Measurements from ENCODE around the gene UNC93B1.

The UNC93B1 gene

DNA sequence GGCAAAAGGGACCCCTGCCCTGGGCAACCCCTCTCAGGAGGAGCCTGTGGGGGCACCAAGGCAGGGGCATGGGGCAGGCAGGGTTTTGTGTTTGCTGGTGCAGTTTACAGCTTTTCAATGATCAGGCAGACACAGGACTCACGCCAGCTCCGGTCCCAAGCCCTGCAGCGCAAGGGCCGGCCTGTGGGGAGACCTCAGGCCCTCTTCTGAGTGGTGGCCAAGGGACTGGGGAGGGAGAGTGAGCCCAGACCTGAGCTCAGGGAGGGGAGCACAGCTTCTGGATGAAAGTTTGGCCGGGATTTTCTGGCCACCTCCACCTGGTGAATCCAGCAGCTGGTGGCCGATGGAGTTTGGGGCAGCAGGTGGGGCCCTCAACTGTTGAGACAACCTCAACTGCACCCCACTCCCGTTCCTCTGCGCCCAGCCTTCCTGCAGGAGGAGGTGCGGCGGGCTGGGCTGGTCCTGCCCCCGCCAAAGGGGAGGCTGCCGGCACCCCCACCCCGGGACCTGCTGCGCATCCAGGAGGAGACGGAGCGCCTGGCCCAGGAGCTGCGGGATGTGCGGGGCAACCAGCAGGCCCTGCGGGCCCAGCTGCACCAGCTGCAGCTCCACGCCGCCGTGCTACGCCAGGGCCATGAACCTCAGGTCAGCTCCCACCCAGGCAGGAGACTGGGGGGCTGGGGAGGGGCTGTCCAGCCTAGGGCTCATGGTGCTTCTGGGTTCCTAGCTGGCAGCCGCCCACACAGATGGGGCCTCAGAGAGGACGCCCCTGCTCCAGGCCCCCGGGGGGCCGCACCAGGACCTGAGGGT lies 38.5 kb upstream of the UNC93B1 start:
- Mint-ChIP-seq H3K27me3 (no peaks in the 10 kb centered on the region), H3K36me3 (peaks cover 26% of the 10 kb centered on the region), H3K4me3 (no peak overlapping the region), H3K27ac (no peak overlapping the region), H3K4me1 (peaks cover 29% of the 10 kb centered on the region), H3K9me3 (no peaks in the 10 kb centered on the region)
- ATAC-seq = no peak

GRCh38 chr11:68041617-68042218 lies 37.8 kb upstream of the UNC93B1 start:
- Mint-ChIP-seq H3K4me3 (no peak overlapping the region), H3K4me1 (peaks cover 36% of the 10 kb centered on the region), H3K27ac (peak overlapping the region; percentile 93), H3K27me3 (no peaks in the 10 kb centered on the region), H3K9me3 (no peaks in the 10 kb centered on the region), H3K36me3 (peaks cover 26% of the 10 kb centered on the region)
- ATAC-seq = no peak

DNA sequence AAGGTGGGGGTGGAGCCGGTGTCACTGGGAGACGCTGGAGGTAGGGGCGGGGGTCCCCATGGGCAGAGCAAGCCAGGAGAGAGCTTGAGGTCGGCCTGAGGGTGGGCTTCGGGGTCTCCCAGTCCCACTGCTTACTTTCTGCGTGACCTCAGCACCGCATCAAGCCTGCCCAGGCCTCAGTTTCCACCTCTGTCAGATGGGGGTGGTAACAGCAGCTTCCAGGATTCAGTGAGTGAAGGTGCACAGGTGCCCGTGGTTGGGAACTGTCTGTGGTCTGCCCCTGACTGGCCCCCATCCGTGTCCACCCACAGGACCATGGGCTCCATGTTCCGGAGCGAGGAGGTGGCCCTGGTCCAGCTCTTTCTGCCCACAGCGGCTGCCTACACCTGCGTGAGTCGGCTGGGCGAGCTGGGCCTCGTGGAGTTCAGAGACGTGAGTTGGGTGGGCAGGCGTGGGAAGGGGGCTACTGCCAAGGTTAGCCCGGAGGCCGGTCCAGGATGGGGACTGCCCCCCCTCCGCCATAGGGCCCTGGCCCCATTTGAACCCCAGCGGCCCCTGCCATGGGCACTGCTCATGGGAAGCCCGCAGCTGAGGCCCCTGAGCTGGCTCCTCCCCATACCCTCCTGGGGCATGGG lies 37.2 kb upstream of the UNC93B1 start:
- Mint-ChIP-seq H3K27me3 (no peaks in the 10 kb centered on the region), H3K9me3 (no peaks in the 10 kb centered on the region), H3K4me3 (peak overlapping the region; percentile 98), H3K36me3 (peaks cover 29% of the 10 kb centered on the region), H3K27ac (peak overlapping the region; percentile 93), H3K4me1 (peaks cover 39% of the 10 kb centered on the region)
- ATAC-seq = no peak

- Mint-ChIP-seq H3K27ac (peak overlapping the region; percentile 93), H3K4me1 (peaks cover 39% of the 10 kb centered on the region), H3K36me3 (peaks cover 23% of the 10 kb centered on the region), H3K4me3 (peak overlapping the region; percentile 98), H3K27me3 (no peaks in the 10 kb centered on the region), H3K9me3 (no peaks in the 10 kb centered on the region)
- ATAC-seq = peak; percentile 78
Measured at GRCh38 chr11:68040101-68040956, 36.4 kb upstream of the UNC93B1 start.

DNA sequence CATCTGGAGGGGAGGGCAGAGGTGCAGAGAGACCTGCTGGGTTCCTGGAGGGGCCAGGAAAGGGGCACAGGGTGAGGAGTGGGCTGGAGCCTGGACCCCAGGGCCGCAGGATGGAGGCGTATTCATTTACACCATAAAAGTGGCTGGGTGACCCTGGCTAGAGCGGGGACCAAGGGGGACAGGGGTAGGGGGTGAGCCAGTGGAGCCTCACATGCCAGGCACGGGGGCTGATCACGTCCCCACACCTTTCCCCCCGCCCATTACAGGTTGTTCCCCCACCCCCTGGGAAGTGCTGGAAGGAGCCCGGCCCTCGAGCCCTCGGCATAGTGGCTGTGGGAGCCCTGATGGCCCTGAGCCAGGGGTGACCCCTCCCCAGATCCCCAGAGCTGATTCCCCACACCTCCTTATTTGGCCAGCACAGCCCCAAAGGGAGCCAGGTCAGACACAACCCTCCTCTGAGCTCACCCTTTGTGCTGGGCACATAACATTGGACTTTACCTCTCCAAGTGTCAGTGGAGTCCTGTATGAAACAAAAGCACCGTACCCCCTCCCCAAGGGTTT lies 35.7 kb upstream of the UNC93B1 start:
- ATAC-seq = peak; percentile 2
- Mint-ChIP-seq H3K36me3 (peaks cover 16% of the 10 kb centered on the region), H3K4me1 (peaks cover 39% of the 10 kb centered on the region), H3K4me3 (peak overlapping the region; percentile 98), H3K9me3 (no peaks in the 10 kb centered on the region), H3K27ac (peak overlapping the region; percentile 93), H3K27me3 (no peaks in the 10 kb centered on the region)

DNA sequence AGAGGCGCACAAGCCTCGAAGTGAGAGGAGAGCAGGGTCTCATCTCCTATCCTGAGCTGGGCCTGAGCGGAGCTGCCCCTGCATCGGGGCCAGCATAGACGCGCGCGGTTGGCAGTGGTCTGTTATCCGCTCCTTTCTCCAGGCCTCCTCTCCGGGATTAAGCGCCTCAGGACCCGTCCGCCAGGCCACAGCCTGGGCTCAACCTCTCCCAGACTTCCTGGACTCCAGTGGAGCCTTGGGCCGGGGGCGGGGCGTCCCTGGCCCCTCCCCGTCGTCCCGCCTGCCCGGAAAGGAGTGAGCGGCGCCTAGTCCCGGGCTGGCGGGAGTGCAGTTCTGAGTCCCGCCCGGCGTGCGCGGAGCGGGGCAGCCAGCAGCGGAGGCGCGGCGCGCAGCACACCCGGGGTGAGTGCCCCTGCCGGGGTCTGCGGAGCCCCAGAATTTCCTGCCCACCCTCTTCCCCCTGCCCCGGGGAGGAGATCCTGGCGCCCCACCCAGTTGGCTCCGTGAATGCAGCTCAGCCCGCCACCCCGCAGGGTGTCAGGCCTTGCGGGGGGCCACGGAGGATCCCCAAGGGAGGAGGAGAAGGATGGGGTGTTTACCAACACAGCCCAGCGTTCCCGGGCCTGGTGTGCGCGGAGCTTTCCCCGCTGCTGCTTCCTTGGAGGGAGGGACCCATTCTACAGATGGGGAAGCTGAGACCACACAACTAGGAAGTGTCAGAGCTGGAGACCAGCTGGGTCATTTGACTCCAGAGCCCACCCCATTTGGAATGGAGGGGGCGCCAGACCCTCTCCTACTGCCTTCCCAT lies 35.0 kb upstream of the UNC93B1 start, which contains the start of gene TCIRG1:
Gene TCIRG1, plus strand, starts transcription at position 308 of the 808 bp plus-strand sequence. CDS start 2,247 bp downstream, outside the sequence.
- Mint-ChIP-seq H3K27me3 (no peaks in the 10 kb centered on the region), H3K4me3 (peak within 1 kb of the TSS; percentile 98)
- ATAC-seq = peak; percentile 74

DNA sequence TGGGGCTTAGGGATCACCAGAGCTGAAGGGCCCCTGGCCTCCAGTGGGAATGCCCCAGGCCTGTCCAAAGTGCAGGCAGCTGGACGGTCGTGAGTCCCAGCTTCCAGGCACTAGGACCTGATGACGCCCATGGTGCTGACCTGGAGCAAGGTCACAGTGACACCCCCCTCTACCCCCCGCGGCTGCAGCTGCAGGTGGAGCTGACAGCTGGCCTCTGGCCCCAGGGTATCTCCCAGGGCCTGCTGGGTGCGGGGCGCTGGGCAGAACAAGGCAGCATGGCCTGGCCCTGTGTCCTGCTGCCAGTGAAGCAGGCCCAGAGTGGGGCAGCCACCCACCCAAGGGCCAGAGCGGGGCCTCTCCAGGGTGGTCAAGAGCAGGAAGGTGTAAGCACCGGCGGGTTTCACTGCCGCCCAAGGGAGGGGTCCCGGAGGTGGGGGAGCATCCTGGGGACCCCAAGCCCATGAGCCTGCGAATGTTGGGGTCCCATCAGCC lies 34.4 kb upstream of the UNC93B1 start:
- peaks cover 39% of the 10 kb centered on the region for H3K4me1 Mint-ChIP-seq
- peaks cover 18% of the 10 kb centered on the region for H3K36me3 Mint-ChIP-seq
- no peaks in the 10 kb centered on the region for H3K9me3 Mint-ChIP-seq
- peak; percentile 0 for ATAC-seq
- H3K27ac Mint-ChIP-seq = peak overlapping the region; percentile 93
- H3K27me3 Mint-ChIP-seq = no peaks in the 10 kb centered on the region
- H3K4me3 Mint-ChIP-seq = peak overlapping the region; percentile 98

More for the DNA sequence above, 35.0 kb upstream of the UNC93B1 start, which contains the start of gene TCIRG1:
- Mint-ChIP-seq H3K27ac (peak within 1 kb of the TSS; percentile 93), H3K36me3 (peaks cover 15% of the 10 kb centered on the region), H3K4me1 (peaks cover 39% of the 10 kb centered on the region), H3K9me3 (no peaks in the 10 kb centered on the region)

GRCh38 chr11:68037411-68038225 lies 33.7 kb upstream of the UNC93B1 start:
- ATAC-seq = no peak
- no peaks in the 10 kb centered on the region for H3K9me3 Mint-ChIP-seq
- peak overlapping the region; percentile 53 for H3K4me3 Mint-ChIP-seq
- H3K27ac Mint-ChIP-seq = peak overlapping the region; percentile 93
- H3K27me3 Mint-ChIP-seq = no peaks in the 10 kb centered on the region
- H3K36me3 Mint-ChIP-seq = peaks cover 18% of the 10 kb centered on the region
- H3K4me1 Mint-ChIP-seq = peaks cover 39% of the 10 kb centered on the region

DNA sequence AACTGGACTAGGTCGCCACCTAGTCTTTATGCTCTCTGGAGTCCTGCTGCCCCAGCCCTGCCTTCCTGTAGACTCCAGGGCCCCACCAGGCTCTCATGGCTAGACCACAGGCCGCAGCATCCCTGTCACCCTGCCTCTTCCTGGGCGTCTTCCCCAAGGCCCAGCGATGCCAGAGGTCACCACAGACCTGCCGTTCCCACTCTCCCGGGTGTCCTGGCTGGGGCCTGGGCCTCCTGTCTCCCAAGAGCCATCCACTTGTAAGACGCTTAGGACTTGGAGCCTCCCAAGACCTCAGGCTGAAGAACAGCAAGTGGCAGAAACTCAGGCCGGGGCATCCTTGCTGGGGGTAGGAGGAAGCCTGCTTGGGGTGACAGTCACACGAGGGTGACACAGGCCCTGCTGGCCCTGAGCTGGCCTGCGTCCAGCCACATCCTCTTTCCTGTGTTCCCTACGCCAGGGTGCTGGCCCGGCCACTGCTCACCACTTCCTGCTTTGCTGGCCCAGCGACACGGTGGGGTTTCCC lies 32.9 kb upstream of the UNC93B1 start:
- Mint-ChIP-seq H3K36me3 (peaks cover 16% of the 10 kb centered on the region), H3K27ac (peak overlapping the region; percentile 81), H3K4me1 (peaks cover 40% of the 10 kb centered on the region), H3K9me3 (no peaks in the 10 kb centered on the region), H3K27me3 (no peaks in the 10 kb centered on the region), H3K4me3 (no peak overlapping the region)
- no peak for ATAC-seq

GRCh38 chr11:68036141-68036716 lies 32.3 kb upstream of the UNC93B1 start:
- ATAC-seq = no peak
- Mint-ChIP-seq H3K4me3 (no peak overlapping the region), H3K4me1 (peaks cover 41% of the 10 kb centered on the region), H3K9me3 (no peaks in the 10 kb centered on the region), H3K27me3 (no peaks in the 10 kb centered on the region), H3K27ac (peak overlapping the region; percentile 81), H3K36me3 (peaks cover 12% of the 10 kb centered on the region)

DNA sequence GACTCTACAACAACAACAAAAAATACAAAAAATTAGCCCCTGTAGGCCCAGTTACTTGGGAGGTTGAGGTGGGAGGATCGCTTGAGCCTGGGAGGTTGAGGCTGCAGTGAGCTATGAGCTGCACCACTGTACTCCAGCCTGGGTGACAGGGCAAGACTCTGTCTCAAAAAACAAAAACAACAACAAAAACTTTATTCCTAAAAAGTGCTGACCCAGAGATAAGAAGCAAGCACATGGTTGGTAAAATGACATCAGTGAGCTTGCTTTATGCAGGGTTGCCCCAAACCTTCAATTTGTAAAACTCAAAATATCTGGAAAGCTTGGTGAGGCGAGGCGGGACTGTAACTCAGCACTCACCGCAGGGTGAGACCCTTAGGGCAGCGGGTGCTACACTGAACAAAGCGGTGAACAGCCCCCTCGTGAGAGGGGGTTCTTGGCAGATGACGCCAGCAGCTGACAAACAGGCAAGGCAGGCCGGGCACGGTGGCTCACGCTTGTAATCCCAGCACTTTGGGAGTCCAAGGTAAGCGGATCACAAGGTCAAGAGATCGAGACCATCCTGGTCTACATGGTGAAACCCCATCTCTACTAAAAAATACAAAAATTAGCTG lies 31.5 kb upstream of the UNC93B1 start:
- H3K27ac Mint-ChIP-seq = peak overlapping the region; percentile 81
- ATAC-seq = no peak
- no peak overlapping the region for H3K4me3 Mint-ChIP-seq
- peaks cover 12% of the 10 kb centered on the region for H3K36me3 Mint-ChIP-seq
- H3K27me3 Mint-ChIP-seq = no peaks in the 10 kb centered on the region
- no peaks in the 10 kb centered on the region for H3K9me3 Mint-ChIP-seq
- peaks cover 41% of the 10 kb centered on the region for H3K4me1 Mint-ChIP-seq

- H3K36me3 Mint-ChIP-seq = peaks cover 12% of the 10 kb centered on the region
- H3K27ac Mint-ChIP-seq = no peak overlapping the region
Measured at GRCh38 chr11:68033708-68034045, 29.8 kb upstream of the UNC93B1 start.

More at GRCh38 chr11:68033708-68034045, 29.8 kb upstream of the UNC93B1 start:
- Mint-ChIP-seq H3K4me3 (no peak overlapping the region), H3K9me3 (no peaks in the 10 kb centered on the region), H3K27me3 (no peaks in the 10 kb centered on the region), H3K4me1 (peaks cover 44% of the 10 kb centered on the region)
- no peak for ATAC-seq
